PC-3 (cell line): ENCODE results near the gene BIRC5.

Source experiments
- CTCF ChIP-seq: fragments of 300-600 bp; sonication (generic); conservative IDR thresholded peaks from 2 replicates; pipeline ENCODE4 v1.5.1; 2017; ENCODE audit warnings: antibody characterized with exemption, low read depth, mild to moderate bottlenecking, low read length
- EZH2 ChIP-seq: fragments of 300-600 bp; sonication (generic); IDR thresholded peaks from one replicate; pipeline ENCODE4 v1.6.1; 2017; ENCODE audit warnings: antibody characterized with exemption, mild to moderate bottlenecking, low read length; ENCODE audit not compliant: unreplicated experiment

GRCh38 chr17:78205124-78205775 lies 8.8 kb upstream of the BIRC5 start:
- TF ChIP-seq EZH2 (no peak), CTCF (no peak)
